NCI-H1048 (cell line): ENCODE measurements around the gene FBXO15.

ENCODE experiments used
- DNase-seq: peaks from one replicate; lab custom pipeline; 2025; lab: John Stamatoyannopoulos, UW

FBXO15 gene

DNA sequence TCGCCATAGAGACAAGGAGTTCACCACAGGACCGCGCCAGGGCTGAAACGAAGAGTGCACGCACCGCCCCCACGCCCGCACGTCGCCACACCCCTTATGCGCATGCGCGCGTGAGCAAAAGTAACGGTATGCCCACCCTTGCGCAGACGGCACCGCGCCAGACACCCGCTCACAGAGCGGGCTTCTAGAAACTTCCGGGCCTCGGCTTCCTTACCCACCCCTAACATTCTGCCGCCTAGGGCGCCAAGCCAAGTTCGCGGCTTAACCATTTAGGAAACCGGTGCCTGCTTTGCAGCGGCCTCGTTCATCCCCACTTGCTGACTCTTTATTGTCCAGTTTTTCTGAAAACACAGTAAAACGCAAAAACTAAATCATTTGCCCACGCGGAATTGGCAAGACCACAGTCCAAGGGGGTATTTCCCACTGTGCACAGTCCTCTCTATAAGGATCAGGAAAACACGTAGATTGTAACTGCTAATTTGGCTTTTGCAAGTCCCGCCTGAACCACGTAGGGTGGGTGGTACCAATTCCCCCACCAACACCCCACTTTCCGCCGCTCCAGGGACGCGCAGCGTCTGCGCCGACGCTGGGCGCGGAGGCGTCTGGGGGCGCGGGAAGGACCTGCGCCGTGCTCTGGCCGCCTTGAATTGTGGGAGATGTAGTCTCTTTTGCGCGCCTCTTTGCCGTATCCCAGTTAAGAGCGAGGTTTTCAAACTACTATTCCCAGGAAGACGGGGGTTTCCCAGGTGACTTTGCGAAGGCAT lies at the start of gene FBXO15, which contains the start of gene TIMM21:
TSS of gene FBXO15 (minus strand) at position 56 of the 764 bp plus-strand sequence. CDS start at position 7, 49 bp downstream.
TSS of gene TIMM21 (plus strand) at position 745 of the 764 bp plus-strand sequence. CDS start 286 bp downstream, outside the sequence.
- peak; percentile 95 for DNase-seq

GRCh38 chr18:74196220-74197119 lies 48.8 kb upstream of the FBXO15 start:
- peak; percentile 35 for DNase-seq

DNA sequence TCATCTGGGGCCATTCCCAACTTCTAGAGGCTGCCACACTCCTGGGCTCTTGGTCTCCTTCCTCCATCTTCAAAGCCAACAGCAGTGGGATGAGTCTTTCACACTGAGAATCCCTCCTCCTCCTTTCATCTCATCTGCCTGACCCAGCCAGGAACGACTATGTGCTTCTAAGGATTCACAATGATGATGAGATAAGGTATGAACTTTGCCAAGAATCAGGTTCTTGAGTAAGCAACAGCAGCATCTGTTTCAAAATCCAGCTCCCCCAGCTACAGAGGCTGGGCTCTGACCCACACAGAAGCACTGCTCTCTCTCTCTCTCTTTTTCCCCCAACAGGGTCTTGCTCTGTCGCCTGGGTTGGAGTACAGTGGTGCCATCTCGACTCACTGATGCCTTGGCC lies 47.1 kb upstream of the FBXO15 start:
- no peak for DNase-seq

DNA sequence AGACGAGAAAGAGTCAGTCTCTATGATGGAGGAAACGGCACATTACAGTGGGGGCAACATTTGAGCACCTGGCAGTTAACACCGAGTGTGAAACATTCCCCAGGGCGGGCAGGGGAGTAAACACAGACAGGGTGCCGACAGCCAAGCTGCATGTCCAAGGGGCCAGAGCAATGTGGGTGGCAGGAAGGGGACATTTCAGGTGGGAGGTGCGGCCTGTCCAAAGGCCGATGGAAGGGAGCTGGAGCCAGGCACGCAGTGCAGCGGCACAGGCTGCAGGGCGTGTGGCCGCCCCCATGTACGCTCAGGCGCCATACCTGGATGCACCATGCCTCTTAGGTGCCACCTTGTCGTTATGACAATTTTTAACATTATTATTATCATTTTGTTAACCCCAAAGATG lies 43.9 kb upstream of the FBXO15 start:
- no peak for DNase-seq

DNA sequence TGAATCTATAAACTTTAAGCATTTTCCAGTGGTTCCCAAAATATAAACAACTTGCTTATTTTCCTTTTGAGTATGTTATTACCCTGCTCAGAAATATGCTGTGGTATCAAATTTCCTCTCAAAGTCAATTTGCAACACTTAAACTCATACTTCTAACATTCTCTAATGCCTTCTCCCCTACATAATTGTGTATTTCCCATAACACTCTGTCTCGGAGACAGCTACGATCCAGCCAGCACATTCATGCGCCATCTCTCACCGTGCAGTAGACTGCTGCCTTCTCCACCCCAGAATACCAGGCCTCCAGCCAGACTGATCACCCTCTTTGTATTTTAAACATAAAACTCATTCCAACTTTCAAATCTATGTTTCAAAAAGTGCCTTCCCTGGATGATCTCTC lies 42.5 kb upstream of the FBXO15 start:
- no peak for DNase-seq

DNA sequence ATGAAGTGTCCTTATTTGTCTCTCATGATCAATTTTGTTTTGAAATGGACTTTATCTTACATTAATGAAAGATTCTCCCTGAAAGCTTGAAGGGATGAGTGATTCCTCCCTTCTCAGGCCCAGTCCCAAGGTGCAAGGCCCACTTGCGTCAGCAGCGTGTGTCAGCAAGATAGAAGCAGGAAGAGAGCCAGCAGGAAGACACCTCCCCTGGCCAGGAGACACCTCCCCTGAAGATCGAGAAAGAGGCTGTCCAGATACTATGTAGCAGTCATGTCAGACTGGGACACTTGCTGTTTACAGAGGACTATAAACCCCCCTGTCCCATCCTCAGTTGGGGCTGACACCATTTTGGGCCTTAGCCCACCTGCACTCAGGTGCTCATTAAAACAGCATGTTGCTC lies 39.0 kb upstream of the FBXO15 start:
- DNase-seq: no peak

- DNase-seq: no peak
Observed at GRCh38 chr18:74185860-74186259, 38.2 kb upstream of the FBXO15 start.

DNA sequence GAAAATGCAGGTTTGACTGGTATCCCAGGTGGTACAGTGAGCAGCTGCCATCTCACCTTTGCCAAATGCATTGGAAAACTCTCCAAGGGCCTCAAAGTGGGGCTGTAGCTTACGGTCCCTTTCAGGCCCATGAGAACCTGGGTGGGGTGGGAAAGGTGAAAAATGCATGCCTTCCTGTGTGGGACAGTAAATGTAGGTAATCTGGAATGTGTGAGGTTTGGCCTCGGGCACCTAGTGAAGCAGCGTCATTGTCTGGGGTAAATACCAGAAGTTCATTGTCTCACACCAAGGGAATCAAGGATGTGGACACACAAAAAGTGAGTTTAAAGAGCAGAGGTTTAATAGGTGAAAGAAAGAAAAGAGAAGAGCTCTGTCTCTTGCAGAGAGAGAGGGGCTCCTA lies 37.2 kb upstream of the FBXO15 start:
- DNase-seq: no peak

- no peak for DNase-seq
Observed at GRCh38 chr18:74183130-74183529, 35.5 kb upstream of the FBXO15 start.

- no peak for DNase-seq
Observed at GRCh38 chr18:74182335-74182734, 34.7 kb upstream of the FBXO15 start.

GRCh38 chr18:74179623-74180199 lies 32.1 kb upstream of the FBXO15 start:
- DNase-seq: no peak

GRCh38 chr18:74178884-74179283 lies 31.2 kb upstream of the FBXO15 start:
- no peak for DNase-seq

GRCh38 chr18:74175658-74176057 lies 28.0 kb upstream of the FBXO15 start:
- no peak for DNase-seq

DNA sequence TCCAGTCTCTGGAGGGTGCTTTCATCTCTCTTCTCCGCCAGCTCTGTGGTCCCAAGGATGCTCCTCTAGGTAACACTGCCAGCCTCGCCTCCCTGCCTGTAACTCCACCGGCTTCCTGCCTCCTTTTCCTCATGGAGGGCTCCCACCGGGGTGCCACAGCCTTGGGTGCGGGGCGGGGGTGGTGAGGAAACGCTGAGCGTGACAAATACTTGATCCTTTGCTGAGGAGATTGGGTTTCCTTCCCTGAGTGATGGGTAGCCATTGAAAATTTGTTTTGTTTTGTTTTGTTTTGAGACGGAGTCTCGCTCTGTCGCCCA lies 25.8 kb upstream of the FBXO15 start:
- DNase-seq: no peak

DNA sequence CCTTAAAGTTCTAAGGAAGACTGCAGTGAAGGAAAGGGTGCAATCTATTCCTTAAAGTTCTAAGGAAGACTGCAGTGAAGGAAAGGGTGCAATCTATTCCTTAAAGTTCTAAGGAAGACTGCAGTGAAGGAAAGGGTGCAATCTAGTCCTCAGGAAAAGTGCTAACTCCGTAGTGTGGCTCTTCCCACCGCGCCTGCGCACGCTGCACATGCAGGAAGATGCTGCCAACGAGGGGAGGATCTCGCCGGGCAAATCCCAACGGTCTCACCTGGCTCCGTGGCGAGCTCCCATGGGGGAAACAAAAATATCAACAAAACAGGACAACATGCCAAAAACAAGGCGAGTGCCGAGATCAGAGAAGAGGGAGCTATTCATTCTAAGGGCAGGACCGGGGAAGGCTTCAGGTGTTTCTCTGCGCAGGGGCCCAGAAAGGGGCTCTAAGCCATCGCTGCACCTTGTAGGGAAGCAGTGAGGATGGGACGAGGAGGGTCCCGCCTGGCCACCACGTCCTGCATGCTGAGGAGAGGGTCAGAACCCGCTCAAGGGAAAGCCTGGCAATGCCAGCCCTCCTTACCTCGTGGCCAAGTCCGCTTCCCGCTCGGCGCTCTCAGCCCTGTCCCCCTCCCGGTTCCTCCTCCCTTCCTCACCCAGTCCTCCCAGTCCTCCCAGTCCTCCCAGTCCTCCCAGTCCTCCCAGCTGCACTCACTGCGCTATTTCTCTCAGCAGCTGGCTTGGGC lies 25.2 kb upstream of the FBXO15 start:
- DNase-seq: no peak

- no peak for DNase-seq
Observed at GRCh38 chr18:74171910-74172606, 24.4 kb upstream of the FBXO15 start.

- no peak for DNase-seq
Observed at GRCh38 chr18:74166386-74166785, 18.8 kb upstream of the FBXO15 start.

DNA sequence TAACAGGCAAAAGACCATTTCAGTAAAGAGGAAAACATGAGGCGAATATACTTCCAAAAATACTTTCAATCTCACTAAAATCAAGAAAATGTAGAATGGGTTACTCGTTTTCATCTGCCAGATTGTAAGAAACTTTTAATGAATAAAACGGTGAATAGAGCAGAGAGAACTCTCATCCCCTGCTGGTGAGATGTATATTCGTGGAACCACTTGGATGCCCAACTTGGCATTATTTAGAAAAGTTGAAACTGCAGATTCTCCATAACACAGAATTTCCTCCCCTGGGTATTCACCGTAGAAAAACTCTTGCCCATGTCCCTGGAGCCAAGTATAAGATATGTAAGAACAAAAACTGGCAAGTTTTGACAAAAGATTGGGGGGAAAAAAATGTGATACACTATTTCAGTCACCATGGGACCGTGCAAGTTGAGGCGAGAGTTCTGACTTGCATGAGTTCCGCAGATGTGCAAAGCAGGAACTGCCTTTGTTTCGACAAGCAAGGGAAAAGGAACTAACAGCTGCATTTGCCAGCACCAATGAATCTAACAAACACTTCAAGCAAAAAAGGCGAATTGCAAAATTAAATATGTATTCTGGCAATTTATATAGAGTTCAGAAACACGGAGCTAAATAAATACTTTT lies 15.5 kb upstream of the FBXO15 start:
- DNase-seq: no peak

DNA sequence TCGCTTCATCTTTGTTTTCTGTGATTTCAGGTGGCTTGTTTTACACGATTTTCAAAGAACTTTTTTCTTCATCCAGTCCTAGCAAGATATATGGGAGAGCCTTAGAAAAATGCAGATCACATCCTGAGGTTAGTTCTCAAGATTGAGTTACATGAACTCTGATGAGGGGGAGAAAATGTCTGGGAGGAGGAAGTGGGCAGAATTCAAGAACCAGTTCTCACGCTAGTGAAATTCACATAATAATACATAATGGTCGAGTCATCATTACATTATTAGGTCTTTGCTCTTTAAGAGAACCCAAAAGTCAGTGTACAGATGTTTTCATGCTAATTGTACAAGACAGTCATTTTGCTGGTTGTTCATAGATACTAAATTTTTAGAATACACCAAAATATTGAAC lies 7.6 kb upstream of the FBXO15 start:
- no peak for DNase-seq

DNA sequence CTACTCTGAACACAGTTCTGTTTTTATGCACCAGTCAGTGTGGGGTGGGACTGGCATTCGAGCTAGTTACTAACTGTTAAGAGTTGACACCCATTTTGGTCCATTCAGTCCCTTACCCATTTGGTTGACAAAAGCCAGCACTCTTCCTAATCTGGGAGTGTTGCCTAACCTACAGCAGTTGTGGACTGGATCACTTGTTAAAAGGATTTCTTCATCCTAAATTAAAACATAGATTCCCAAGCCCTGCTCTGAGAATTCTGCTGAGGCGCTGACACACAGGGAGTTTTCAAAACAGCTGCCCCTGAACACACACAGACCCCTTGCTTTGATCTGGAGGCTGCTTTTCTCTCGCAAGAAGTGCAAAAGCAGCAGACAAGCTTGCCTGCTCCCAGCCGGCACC lies 7.1 kb upstream of the FBXO15 start:
- no peak for DNase-seq

- DNase-seq: no peak
Observed at GRCh38 chr18:74153793-74154192, 6.2 kb upstream of the FBXO15 start.
